Sigmoid colon (tissue), 7 donors: ENCODE data around the gene TRIM65. TPM values are rescaled to one million over a fixed set of nuclear protein-coding genes. Genes with fewer than 3 reads are reported as not detected.
A peak's percentile ranks its signal among the peaks of the same experiment; 100 is the strongest.

Experiments used
- DNase-seq: peaks from one replicate; pipeline ENCODE4 v3.0.0-alpha.2; 2019
- H3K27ac ChIP-seq, 4 donors: fragments of 200-600 bp; sonication (generic); one replicate each; pipeline ENCODE4 v1.5.1; 2016 to 2019; ENCODE audit warnings: mild to moderate bottlenecking in 1 of 4
- H3K27me3 ChIP-seq, 3 donors: fragments of 200-600 bp; sonication (generic); one replicate each; pipeline ENCODE4 v1.5.1; 2019; ENCODE audit warnings: mild to moderate bottlenecking in 1 of 3
- H3K36me3 ChIP-seq, 4 donors: fragments of 200-600 bp; sonication (generic); one replicate each; pipeline ENCODE4 v1.5.1; 2016 to 2019
- H3K4me1 ChIP-seq, 4 donors: fragments of 200-600 bp; sonication (generic); one replicate each; pipeline ENCODE4 v1.5.1; 2017 to 2019
- H3K4me3 ChIP-seq, 4 donors: fragments of 200-600 bp; sonication (generic); one replicate each; pipeline ENCODE4 v1.5.1; 2017 to 2019; ENCODE audit warnings: mild to moderate bottlenecking in 2 of 4, moderate library complexity in 1 of 4
- H3K9me3 ChIP-seq, 4 donors: fragments of 200-600 bp in 3 of 4; sonication (generic) in 3 of 4; one replicate each; pipeline versions ENCODE4 v1.5.1 to v1.6.1; 2013 to 2019
- EP300 ChIP-seq, 4 donors: sonication (generic); formaldehyde crosslinking; IDR thresholded peaks; one replicate each; pipeline ENCODE4 v1.6.1; 2017; ENCODE audit warnings: antibody characterized with exemption in 4 of 4
- POLR2A ChIP-seq, 2 donors: fragments of 450-650 bp; IDR thresholded peaks; one replicate each; pipeline ENCODE4 v1.6.1; 2016; ENCODE audit warnings: antibody characterized with exemption in 2 of 2, mild to moderate bottlenecking in 2 of 2, moderate library complexity in 2 of 2
- POLR2AphosphoS5 ChIP-seq, 4 donors: sonication (generic); formaldehyde crosslinking; IDR thresholded peaks; one replicate each; pipeline ENCODE4 v1.6.1; 2017; ENCODE audit warnings: antibody characterized with exemption in 4 of 4
- WGBS, 2 donors: extraction: QIAGEN DNeasy Blood & Tissue Kit; methylation state at CpG; one replicate each; pipeline ENCODE4 v1.1.7; 2013; 5-methylcytosine and 5-hydroxymethylcytosine counted together
- intact Hi-C: fragments of 100-400 bp; cut with DNase I; formaldehyde crosslinking; loops from one replicate; pipeline ENCODE4 v1.15.1; 2023
- polyA plus RNA-seq, 3 donors: library from polyadenylated mRNA; stranded (reverse); fragments of 200-250 nt; gene quantifications; one replicate each; pipeline ENCODE4 v1.2.3, GENCODE V29; 2013
- total RNA-seq, 4 donors: library from RNA; depleted of rRNA; stranded (reverse); fragments of >200 nt; gene quantifications; one replicate each; pipeline ENCODE4 v1.1.0, GENCODE V29; 2016
- TF ChIP-seq, protein P1 (sequence below), 4 experiments: fragments of 450-650 bp in 3 of 4; fragments of 200-600 bp in 1 of 4; IDR thresholded peaks; one replicate each; pipeline ENCODE4 v1.5.1; 2016 to 2019; ENCODE audit warnings: antibody characterized with exemption in 4 of 4, mild to moderate bottlenecking in 3 of 4, moderate library complexity in 2 of 4
- donor health status: healthy with polysubstance abuse.
- donor health status: Bipolar disorder and iron deficiency.
- donor health status: healthy.

Gene TRIM65
- total and polyA plus RNA-seq, 7 donors, result 7.2 to 27.5 (median 22.4) TPM

DNA sequence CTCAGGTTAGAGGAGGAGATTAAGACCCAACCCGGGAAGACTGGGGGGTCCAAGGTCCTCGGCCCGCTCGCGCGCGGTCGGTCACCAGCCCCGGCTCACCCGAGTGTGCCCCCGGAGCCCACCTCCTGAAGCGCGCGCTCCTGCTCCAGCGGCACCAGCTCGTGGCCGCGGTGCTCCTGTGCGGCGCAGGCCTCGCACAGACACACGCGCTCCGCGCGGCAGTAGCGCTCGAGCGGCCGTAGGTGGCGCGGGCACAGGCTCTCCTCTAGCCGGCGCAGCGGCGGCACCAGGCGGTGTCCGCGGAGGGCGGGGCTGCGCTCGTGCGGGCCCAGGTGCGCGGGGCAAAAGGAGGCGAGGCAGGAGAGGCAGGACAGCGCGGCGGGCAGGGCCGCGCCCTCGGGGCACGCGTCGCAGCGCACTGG is 19.0 kb downstream of the TRIM65 start:
- Histone ChIP-seq H3K36me3 (peaks cover 0 to 19% (median 12%) of the 10 kb centered on the region in 4 donors), H3K4me1 (peaks cover 5 to 50% (median 46%) of the 10 kb centered on the region in 4 donors), H3K4me3 (peak overlapping the region; percentile 62 to 92 (median 80)), H3K27ac (peak overlapping the region; percentile 95 to 98 (median 97)), H3K9me3 (no peaks in the 10 kb centered on the region), H3K27me3 (no peaks in the 10 kb centered on the region)
- peak; percentile 88 for DNase-seq
- intact Hi-C loops, result loop anchor here (1.0 to 5.0 kb wide), 3 partner anchors 19 to 95 kb away; partner anchors contain the start of genes TRIM65, UNK and WBP2
- TF ChIP-seq, protein P1, sequence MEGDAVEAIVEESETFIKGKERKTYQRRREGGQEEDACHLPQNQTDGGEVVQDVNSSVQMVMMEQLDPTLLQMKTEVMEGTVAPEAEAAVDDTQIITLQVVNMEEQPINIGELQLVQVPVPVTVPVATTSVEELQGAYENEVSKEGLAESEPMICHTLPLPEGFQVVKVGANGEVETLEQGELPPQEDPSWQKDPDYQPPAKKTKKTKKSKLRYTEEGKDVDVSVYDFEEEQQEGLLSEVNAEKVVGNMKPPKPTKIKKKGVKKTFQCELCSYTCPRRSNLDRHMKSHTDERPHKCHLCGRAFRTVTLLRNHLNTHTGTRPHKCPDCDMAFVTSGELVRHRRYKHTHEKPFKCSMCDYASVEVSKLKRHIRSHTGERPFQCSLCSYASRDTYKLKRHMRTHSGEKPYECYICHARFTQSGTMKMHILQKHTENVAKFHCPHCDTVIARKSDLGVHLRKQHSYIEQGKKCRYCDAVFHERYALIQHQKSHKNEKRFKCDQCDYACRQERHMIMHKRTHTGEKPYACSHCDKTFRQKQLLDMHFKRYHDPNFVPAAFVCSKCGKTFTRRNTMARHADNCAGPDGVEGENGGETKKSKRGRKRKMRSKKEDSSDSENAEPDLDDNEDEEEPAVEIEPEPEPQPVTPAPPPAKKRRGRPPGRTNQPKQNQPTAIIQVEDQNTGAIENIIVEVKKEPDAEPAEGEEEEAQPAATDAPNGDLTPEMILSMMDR (IDR thresholded peaks at IDR 0.05), result peak; percentile 29 to 60 (median 44)
- TF ChIP-seq POLR2AphosphoS5 (IDR thresholded peaks at IDR 0.05), result no peak
- no peak for TF ChIP-seq POLR2A (IDR thresholded peaks at IDR 0.05)
- TF ChIP-seq EP300 (IDR thresholded peaks at IDR 0.05), result no peak
- 0 to 1% methylated on average over 56 of the region's 56 CpGs for WGBS, 2 donors

DNA sequence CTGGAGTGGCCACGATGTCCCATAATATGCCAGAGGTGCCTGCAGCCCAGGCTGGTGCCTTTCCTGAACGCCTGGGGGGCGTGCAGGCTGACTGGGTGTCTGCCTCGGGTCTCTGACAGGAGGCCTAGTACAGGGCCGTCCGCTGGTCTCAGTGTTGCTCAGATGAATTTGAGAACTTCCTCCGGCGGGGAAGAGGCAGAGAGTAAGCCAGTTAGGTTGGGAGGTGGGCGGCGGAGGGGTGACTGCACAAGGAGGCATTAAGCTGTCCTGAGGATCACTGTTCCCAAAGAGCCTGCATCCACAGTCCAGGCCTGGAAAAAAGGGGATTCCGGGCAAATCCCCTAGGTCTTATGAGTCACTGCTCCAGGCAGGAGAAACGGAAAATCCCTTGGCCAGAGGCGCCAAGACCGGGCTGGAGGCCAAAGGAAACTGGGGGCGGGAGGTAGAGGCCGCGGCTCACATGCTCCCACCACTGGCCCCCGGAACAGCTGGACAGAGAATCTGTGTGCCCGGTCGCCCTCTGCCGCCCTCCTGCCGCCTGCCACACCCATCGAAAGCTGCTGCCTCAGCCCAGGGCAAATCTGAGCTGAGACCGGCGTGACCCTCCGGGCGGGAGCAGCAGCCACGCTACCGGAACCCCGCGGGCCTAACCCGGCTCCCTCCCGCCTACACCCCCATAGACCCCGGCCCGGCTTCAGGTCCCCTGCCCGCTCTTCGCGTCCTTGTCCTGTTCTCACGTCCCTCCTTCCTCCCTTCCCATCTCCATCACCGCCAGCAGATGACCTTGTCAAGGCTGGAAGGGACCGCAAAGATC is 19.6 kb downstream of the TRIM65 start:
- peak overlapping the region; percentile 95 to 98 (median 97) for H3K27ac ChIP-seq
- no peaks in the 10 kb centered on the region for H3K27me3 ChIP-seq
- DNase-seq, result peak; percentile 98
- H3K9me3 ChIP-seq, result no peaks in the 10 kb centered on the region
- 5 to 6% methylated on average over 41 of the region's 41 CpGs for WGBS, 2 donors
- peaks cover 0 to 19% (median 12%) of the 10 kb centered on the region in 4 donors for H3K36me3 ChIP-seq
- TF ChIP-seq EP300 (IDR thresholded peaks at IDR 0.05) (peak in 2 of 4 donors; percentile 60 to 90), POLR2AphosphoS5 (IDR thresholded peaks at IDR 0.05) (peak; percentile 74 to 94 (median 83)), POLR2A (IDR thresholded peaks at IDR 0.05) (peak in 1 of 2 donors; percentile 11)
- TF ChIP-seq, protein P1 (IDR thresholded peaks at IDR 0.05), result no peak
- peak overlapping the region; percentile 62 to 92 (median 80) for H3K4me3 ChIP-seq
- intact Hi-C loops, result loop anchor here (1.0 to 5.0 kb wide), 3 partner anchors 19 to 95 kb away; partner anchors contain the start of genes TRIM65, UNK and WBP2
- H3K4me1 ChIP-seq, result peaks cover 5 to 57% (median 52%) of the 10 kb centered on the region in 4 donors

DNA sequence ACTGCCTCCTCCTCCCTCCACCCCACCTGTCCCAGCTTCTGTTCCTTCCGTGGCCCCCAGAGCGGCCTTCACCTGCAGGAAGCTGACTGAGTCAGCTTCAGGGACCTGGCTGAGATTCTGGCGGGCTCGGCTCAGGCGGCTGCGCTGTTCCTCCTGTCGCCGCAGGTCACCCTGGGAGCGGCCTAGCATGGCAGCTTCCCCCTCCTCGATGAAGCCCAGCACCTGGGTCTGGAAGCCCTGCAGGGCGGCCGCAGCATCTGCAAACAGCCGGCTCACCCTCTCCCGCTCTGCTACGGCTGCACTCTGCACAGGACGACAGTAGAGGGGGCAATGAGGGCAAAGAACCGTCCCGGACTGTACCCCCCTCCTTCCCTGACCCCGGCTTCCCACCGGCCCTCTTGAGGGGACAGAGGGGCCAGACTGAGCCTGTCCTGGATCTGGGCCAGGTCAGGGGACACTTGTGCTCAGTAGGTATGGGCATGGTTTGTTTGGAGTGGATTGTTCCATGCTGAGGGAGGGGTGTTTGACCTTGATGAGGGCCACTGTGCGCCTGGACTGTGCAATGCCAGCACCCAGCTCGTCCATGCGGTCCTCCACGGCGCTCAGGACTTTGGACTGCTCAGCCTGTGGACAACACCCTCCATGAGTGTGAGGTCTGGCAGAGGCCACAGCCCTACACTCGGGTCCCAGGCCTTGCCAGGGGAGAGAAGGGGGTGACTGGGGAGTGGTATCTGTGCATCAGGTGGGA is 20.4 kb downstream of the TRIM65 start:
- peak in 1 of 4 donors; percentile 22 for TF ChIP-seq EP300 (IDR thresholded peaks at IDR 0.05)
- peak in 1 of 2 donors; percentile 24 for TF ChIP-seq POLR2A (IDR thresholded peaks at IDR 0.05)
- TF ChIP-seq POLR2AphosphoS5 (IDR thresholded peaks at IDR 0.05), result peak in 1 of 4 donors; percentile 2
- TF ChIP-seq, protein P1 (IDR thresholded peaks at IDR 0.05), result peak in 1 of 4 experiments; percentile 29
- intact Hi-C loops, result loop anchor here (5.0 kb wide), 1 partner anchor 94 kb away; the partner anchor contains the start of gene UNK
- 4 to 16% methylated on average over 26 of the region's 26 CpGs for WGBS, 2 donors
- Histone ChIP-seq H3K36me3 (peaks cover 0 to 19% (median 12%) of the 10 kb centered on the region in 4 donors), H3K4me3 (peak overlapping the region; percentile 62 to 92 (median 80)), H3K27me3 (no peaks in the 10 kb centered on the region), H3K27ac (peak overlapping the region; percentile 95 to 98 (median 97)), H3K9me3 (no peaks in the 10 kb centered on the region), H3K4me1 (peaks cover 5 to 59% (median 56%) of the 10 kb centered on the region in 4 donors)
- peak; percentile 77 for DNase-seq

DNA sequence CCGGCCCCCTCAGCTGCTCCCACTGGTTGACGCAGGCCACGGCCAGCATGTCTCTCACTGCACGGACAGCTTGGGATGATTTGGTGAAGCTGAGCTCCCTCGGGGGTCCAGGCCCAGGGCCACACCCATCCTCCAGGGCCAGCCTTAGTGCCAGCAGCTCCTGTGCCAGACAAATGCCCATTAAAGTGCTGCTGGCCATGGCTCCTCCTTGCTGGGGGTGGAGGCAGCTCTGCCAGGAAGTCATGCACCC is 20.9 kb downstream of the TRIM65 start:
- peak; percentile 89 for DNase-seq
- H3K27me3 ChIP-seq, result no peaks in the 10 kb centered on the region
- H3K36me3 ChIP-seq, result peaks cover 0 to 19% (median 12%) of the 10 kb centered on the region in 4 donors
- no peaks in the 10 kb centered on the region for H3K9me3 ChIP-seq
- H3K4me1 ChIP-seq, result peaks cover 5 to 64% (median 61%) of the 10 kb centered on the region in 4 donors
- TF ChIP-seq POLR2AphosphoS5 (IDR thresholded peaks at IDR 0.05), result peak; percentile 5 to 62 (median 50)
- no peak for TF ChIP-seq POLR2A (IDR thresholded peaks at IDR 0.05)
- TF ChIP-seq EP300 (IDR thresholded peaks at IDR 0.05), result no peak
- intact Hi-C loops, result loop anchor here (5.0 kb wide), 1 partner anchor 94 kb away; the partner anchor contains the start of gene UNK
- H3K27ac ChIP-seq, result peak overlapping the region; percentile 95 to 98 (median 97)
- H3K4me3 ChIP-seq, result peak overlapping the region; percentile 62 to 92 (median 80)
- WGBS, 2 donors, result 21 to 43% methylated on average over 5 of the region's 5 CpGs
